NCI-H526 (cell line): Measurements from ENCODE around the gene SPRYD3.
"Not testable (repeated sequence)": the region's sequence is repeated elsewhere in the genome, so short reads cannot be mapped to it uniquely, and the experiment has no call there.

Experiments
- DNase-seq, 2 experiments: peaks; one replicate each; lab custom pipeline; 2025; lab: John Stamatoyannopoulos, UW

SPRYD3 gene

GRCh38 chr12:53101931-53102781, 23.0 kb upstream of the SPRYD3 start:
- no peak for DNase-seq

DNA sequence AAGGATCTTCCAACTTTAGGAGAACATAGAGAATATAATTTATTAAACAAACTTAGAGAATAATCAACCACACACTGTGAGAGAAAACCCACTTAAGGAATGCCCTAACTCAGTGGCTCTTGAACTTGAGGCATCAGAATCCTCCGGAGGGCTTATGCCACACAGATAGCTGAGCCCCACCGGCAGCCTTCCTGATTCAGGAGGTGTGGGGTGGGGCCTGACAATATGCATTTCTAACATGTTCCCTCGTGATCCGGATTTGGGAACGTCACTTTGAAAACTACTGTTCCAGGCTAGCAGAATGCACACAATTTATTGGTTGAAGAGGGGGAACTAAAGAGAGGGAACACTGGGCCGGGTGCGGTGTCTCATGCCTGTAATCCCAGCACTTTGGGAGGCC, 22.1 kb upstream of the SPRYD3 start:
- no peak for DNase-seq

GRCh38 chr12:53100466-53101151, 21.4 kb upstream of the SPRYD3 start:
- DNase-seq, result no peak

DNA sequence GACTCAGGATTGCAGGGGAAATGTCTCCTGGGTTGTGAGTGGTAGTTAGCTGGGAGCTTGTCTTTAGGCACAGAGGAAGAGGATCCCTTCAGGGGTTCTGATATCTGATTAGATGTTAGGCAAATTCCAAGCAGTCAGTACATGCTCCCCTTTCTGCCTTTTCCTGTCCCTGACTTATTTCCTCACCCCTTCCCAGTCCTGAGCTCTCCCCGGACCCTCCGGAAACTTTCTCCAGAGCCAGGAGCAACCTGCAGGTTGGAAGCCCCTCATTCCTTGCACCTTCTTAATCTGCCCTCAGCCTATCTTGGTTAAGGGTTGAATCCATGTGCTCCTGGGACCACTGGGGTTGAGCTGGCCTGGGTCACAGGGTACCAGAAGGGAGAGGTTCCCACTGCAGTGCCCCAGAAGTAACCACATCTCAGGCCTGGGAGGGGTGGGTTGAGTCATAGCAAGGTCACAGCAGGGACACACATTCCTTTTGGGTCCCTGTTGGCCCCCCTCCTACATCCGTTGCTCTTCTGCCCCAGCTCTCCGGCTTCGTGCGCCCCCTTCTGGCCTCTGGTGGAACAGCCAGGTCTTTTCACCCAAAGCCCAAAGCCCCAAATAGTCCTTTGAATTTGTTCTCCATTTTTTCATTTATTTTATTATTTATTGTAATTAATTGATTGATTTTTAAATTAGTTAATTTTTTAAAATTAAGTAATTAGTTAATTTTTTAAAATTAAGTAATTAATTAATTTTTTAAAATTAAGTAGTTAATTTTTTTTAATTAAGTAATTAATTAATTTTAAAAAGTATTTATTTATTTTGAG, 20.1 kb upstream of the SPRYD3 start:
- peak; percentile 29 to 73 for DNase-seq

- no peak for DNase-seq
Measured at GRCh38 chr12:53098354-53098981, 19.3 kb upstream of the SPRYD3 start.

DNA sequence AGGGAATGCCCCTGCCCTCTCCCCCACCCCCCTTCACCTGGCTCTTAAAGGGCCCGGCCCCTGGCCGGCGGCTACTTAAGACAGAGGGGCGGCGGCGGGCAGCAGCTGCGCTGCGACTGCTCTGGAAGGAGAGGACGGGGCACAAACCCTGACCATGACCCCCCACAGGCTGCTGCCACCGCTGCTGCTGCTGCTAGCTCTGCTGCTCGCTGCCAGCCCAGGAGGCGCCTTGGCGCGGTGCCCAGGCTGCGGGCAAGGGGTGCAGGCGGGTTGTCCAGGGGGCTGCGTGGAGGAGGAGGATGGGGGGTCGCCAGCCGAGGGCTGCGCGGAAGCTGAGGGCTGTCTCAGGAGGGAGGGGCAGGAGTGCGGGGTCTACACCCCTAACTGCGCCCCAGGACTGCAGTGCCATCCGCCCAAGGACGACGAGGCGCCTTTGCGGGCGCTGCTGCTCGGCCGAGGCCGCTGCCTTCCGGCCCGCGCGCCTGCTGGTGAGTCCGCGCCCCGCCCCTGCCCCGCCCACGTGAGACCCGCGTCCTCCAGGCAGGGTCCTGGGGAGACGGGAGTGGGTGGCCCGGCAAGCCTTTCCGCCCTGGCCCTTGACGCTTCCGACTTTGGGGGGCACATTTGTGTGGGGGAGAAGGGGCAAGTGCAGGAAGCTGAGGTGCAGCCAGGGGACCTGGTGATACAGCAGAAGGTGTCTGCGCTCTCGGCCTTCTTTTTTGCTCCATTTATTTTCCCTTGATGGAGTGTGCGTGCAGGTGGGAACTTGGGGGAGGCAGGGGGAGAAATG, 18.6 kb upstream of the SPRYD3 start, which contains the start of gene IGFBP6:
Gene IGFBP6, plus strand, starts transcription at position 104 of the 790 bp plus-strand sequence. Its CDS starts 51 bp downstream, at position 155.
- DNase-seq, result peak in 1 of 2 experiments; percentile 70

DNA sequence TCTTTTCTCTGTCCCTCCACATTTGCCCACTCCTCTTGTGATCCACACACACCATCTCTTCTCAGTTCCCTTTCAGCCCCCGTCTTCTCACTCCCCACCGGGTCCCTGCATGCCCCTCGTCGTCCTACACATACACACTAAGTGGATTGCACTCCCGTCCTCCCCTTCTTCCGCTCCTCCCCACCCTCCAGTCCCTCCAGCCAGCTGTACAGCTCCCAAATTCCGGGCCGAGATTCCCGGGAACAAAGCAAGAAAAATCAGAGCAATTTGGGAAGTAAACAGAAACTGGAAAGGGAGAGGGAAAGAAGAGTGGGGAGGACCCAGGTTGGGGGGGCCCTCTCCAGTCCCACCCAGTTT, 18.0 kb upstream of the SPRYD3 start:
- no peak for DNase-seq

GRCh38 chr12:53096759-53097158, 17.6 kb upstream of the SPRYD3 start:
- DNase-seq, result no peak

- DNase-seq, result no peak
Measured at GRCh38 chr12:53096089-53096741, 17.0 kb upstream of the SPRYD3 start.

- DNase-seq, result not testable (repeated sequence)
Measured at GRCh38 chr12:53095596-53095895, 16.4 kb upstream of the SPRYD3 start.

GRCh38 chr12:53094796-53095595, 15.8 kb upstream of the SPRYD3 start:
- DNase-seq, result not testable (repeated sequence)

DNA sequence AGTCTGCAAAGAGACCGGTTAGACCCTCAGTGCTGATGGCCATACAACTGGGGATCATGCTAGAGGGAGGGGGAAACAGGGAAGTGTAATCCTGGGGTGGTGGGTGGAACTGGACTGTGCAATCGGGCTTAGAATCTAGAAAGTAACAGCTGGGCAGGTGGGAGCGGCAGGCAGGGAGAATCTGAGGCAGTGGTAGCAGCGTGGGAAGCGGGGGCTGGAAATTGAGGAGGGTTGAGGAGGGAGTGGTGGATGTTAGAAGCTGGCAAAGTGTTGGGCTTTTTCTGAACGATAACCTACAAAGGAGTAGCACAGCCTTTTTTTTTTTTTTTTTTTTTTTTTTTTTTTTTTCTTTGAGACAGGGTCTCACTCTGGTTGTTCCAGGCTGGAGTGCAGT, 15.2 kb upstream of the SPRYD3 start:
- no peak for DNase-seq

DNA sequence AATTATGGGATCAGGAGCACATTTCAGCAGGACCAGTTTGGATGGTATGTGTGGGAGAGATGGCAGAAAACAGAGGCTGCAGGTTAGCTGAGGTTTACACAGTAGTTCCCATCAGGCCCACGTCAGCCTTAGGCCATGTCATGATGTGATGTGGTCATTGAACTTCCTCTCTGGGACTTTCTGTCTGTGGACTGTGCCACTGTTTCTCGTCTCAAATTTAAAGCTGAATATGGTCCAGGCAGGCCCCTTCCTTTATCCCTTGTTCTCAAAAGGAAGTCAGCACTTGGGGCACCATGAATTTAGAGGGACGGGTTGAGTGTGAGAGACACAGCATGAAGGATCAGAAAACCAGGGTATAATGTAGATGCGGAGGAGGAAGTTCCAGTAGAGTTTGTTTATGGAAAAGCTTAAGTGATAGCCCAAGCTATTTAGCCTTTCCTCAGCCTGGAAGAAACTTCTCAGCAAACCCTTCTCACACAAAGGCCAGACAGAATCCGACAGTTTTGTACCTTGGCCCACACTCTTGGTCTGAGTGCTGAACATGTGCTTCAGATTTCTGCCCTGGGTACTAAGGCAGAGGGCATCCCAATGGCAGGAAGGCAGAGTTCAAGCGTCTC, 14.7 kb upstream of the SPRYD3 start:
- DNase-seq, result no peak

DNA sequence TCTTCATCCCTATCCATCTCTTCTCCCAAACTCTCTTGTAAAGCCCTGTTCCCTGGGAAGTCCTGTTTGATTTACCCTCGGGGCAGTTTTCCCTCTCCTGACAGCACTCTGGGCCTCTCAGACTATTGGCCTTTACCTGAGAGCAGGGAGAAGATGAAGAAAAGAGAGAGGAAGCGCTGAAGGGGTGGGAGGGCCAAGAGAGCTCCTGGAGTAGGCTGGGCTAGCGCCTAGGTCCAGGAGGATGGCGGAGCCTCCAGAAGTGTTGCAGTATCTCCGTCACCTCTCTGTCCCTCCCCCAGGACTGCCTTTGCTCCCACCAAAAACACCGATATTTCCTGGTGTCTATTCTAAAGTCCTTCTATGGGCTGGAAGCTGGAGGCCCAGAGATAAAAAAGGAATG, 12.6 kb upstream of the SPRYD3 start:
- DNase-seq, result no peak

GRCh38 chr12:53090554-53090953, 11.4 kb upstream of the SPRYD3 start:
- DNase-seq, result no peak

GRCh38 chr12:53090105-53090504, 10.9 kb upstream of the SPRYD3 start:
- DNase-seq, result no peak

- no peak for DNase-seq
Measured at GRCh38 chr12:53086361-53086760, 7.2 kb upstream of the SPRYD3 start.

DNA sequence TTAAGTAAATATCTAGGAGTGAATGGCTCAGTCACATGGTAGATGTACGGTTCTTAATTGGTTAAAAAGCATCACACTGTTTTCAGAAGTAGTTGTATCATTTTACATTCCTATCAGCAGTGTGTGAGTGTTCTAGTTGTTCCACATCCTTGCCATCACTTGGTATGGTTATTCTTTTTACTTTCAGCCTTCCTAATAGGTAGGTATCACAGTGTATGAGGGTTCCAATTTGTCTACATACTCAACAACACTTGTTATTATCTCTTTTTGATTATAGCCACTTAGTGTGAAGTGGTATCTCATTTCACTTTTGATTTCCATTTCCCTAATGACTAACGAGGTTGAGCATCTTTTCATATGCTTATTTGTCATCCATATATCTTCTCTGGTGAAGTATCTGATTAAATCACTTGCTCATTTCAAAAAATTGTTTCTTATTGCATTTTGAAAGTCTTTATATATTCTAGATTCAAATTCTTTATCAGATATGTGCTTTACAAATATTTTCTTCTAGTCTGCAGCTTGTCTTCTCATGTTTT, 3.5 kb upstream of the SPRYD3 start:
- DNase-seq, result no peak
